ENCODE measurements around the gene RNF114.

The RNF114 gene, protein sequence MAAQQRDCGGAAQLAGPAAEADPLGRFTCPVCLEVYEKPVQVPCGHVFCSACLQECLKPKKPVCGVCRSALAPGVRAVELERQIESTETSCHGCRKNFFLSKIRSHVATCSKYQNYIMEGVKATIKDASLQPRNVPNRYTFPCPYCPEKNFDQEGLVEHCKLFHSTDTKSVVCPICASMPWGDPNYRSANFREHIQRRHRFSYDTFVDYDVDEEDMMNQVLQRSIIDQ

DNA sequence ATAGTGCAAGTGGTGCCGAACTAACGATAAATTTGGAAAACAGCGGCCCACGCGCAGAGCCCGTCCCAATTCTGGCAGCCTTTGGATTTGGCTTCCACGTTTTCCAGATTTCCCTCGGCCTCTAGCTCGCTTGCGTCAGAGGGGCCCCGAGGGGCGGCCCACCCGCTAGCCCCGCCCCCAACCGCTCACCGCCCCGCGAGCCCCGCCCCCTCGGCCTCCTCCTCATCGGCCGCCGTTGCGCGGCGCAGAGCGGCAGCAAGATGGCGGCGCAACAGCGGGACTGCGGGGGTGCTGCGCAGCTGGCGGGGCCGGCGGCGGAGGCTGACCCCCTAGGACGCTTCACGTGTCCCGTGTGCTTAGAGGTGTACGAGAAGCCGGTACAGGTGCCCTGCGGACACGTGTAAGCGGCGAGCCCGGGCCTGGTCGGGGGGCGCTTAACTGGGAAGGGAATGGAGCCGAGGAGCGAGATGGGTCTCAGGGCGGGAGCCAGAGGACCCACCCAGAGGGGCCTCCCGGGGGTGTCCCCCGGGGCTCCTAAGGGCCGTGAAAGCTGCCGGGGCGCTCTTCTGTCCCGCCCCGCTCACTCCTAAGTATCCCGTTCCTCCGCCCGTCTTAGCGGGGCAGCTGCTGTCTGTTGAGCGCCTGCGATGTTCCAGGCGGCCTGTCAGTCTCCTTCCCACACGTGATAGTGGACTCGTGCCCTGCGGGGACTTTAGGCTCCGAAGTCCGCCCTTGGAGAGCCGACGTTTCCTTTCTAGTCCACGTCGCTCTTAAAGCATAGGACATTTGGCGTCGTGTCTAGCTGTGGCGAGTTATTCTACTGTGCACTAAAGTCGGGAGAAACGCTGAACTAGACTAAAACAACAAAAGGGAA is at the start of gene RNF114:
Gene RNF114, plus strand, starts transcription at position 245 of the 874 bp plus-strand sequence. Its CDS starts 16 bp downstream, at position 261.
- TF ChIP-seq, protein P1, sequence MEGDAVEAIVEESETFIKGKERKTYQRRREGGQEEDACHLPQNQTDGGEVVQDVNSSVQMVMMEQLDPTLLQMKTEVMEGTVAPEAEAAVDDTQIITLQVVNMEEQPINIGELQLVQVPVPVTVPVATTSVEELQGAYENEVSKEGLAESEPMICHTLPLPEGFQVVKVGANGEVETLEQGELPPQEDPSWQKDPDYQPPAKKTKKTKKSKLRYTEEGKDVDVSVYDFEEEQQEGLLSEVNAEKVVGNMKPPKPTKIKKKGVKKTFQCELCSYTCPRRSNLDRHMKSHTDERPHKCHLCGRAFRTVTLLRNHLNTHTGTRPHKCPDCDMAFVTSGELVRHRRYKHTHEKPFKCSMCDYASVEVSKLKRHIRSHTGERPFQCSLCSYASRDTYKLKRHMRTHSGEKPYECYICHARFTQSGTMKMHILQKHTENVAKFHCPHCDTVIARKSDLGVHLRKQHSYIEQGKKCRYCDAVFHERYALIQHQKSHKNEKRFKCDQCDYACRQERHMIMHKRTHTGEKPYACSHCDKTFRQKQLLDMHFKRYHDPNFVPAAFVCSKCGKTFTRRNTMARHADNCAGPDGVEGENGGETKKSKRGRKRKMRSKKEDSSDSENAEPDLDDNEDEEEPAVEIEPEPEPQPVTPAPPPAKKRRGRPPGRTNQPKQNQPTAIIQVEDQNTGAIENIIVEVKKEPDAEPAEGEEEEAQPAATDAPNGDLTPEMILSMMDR (IDR thresholded peaks at IDR 0.05; ENCODE audit: borderline replicate concordance, control extremely low read depth, extremely low read depth, insufficient read depth, missing control alignments), result no peak
- in situ Hi-C loops (cut with MboI; ENCODE audit: low sequenced_read_pairs, unreplicated experiment), result no loop called here
- DNase-seq (ENCODE audit: low spot score), result peak; percentile 99

DNA sequence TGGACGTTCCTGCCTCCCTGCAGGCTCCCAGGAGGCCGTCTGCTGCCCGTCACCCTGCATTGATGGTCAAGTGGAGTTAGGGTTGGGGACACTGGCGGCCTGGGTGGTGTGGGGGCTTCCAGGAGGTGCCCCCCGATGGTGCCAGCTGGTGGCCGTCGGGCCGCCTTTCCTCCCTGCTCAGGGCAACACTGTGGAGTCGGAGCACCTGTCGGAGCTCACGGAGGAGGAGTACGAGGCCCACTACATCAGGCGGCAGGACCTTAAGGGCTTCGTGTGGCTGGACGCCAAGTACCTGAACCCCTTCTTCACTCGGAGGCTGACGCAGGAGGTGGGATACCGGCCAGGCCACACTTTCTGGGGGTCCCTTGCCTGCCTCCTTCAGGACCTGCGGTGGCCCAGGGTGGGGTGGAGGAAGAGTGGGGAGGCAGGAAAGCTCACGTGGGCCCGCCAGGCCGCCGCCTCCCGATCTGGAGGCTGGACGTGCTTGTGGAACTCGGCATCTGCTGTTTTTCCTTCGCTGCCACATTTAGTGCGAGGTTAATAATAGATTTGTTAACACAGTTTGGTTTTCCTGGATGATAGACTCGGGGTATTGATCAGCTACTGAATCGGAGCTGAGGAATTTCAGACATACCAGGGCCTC is 49.5 kb upstream of the RNF114 start:
- no peak for DNase-seq (ENCODE audit: low spot score)
- in situ Hi-C loops (cut with MboI; ENCODE audit: low sequenced_read_pairs, unreplicated experiment), result no loop called here
- TF ChIP-seq, protein P1 (IDR thresholded peaks at IDR 0.05; ENCODE audit: borderline replicate concordance, control extremely low read depth, extremely low read depth, insufficient read depth, missing control alignments), result no peak

DNA sequence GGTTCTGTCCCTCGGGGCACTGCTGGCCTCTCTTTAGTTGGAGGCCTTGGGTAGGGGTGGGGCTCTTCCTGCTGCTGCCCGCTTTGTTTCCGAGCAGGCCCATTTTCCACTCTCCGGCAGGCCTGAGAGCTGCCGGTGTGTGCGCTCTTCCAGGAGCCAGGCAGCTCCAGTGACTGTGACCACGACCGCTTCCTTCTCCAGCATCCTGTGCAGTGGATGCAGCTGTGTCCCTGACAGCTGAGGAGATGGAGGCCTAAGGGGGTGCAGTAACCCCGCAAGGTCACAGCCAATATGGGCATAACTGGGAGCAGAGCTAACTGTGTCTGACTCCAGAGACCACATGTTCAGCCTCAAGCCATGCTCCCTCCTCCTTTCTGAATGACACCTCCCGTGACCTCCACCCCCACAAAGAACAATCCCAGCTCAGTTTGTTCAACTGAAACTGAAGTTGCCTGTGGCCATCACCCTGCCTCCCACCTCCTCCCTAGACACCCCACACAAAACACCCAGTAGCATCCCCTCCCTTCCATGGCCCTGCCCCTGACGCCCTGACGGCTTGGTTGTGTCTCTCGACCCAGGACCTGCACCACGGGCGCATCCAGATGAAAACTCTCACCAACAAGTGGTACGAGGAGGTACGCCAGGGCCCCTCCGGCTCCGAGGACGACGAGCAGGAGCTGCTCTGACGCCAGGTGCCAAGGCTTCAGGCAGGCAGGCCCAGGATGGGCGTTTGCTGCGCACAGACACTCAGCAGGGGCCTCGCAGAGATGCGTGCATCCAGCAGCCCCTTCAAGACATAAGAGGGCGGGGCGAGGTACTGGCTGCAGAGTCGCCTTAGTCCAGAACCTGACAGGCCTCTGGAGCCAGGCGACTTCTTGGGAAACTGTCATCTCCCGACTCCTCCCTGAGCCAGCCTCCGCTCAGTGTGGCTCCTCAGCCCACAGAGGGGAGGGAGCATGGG is 48.7 kb upstream of the RNF114 start:
- in situ Hi-C loops (cut with MboI; ENCODE audit: low sequenced_read_pairs, unreplicated experiment), result no loop called here
- TF ChIP-seq, protein P1 (IDR thresholded peaks at IDR 0.05; ENCODE audit: borderline replicate concordance, control extremely low read depth, extremely low read depth, insufficient read depth, missing control alignments), result no peak
- DNase-seq (ENCODE audit: low spot score), result no peak

DNA sequence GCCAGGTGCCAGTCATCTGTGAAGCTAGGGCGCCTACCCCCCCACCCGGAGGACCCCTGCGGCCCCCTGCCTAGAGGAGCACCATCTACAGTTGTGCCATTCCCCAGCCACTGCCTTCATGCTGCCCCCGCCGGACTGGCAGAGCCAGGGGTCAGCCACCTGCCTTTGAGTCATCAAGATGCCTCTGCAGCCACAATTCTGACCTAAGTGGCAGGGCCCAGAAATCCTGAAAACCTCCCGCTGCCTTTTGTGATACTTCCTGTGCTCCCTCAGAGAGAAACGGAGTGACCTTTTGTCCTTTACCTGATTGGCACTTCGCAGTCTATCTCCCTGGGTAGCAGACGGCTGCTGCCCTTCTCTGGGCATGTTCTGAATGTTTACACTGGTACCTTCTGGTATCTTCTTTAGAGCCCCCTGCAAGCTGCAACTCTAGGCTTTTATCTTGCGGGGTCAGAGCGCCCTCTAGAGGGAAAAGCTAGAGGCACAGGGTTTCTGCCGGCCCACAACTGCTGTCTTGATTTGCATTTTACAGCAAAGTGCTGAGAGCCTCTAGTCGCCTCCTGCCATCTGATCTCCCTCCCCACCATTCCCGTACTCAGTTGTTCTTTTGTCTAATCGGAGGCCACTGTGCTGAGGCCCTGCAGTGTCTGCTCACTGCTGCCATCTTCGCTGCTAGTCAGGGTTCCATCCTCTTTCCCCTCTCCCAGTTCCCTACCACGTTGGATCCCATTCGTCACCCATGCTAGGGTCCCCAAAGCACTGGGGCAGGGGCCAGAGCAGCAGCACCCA is 47.8 kb upstream of the RNF114 start:
- TF ChIP-seq, protein P1 (IDR thresholded peaks at IDR 0.05; ENCODE audit: borderline replicate concordance, control extremely low read depth, extremely low read depth, insufficient read depth, missing control alignments), result peak; percentile 60
- peak; percentile 90 for DNase-seq (ENCODE audit: low spot score)
- in situ Hi-C loops (cut with MboI; ENCODE audit: low sequenced_read_pairs, unreplicated experiment), result no loop called here

DNA sequence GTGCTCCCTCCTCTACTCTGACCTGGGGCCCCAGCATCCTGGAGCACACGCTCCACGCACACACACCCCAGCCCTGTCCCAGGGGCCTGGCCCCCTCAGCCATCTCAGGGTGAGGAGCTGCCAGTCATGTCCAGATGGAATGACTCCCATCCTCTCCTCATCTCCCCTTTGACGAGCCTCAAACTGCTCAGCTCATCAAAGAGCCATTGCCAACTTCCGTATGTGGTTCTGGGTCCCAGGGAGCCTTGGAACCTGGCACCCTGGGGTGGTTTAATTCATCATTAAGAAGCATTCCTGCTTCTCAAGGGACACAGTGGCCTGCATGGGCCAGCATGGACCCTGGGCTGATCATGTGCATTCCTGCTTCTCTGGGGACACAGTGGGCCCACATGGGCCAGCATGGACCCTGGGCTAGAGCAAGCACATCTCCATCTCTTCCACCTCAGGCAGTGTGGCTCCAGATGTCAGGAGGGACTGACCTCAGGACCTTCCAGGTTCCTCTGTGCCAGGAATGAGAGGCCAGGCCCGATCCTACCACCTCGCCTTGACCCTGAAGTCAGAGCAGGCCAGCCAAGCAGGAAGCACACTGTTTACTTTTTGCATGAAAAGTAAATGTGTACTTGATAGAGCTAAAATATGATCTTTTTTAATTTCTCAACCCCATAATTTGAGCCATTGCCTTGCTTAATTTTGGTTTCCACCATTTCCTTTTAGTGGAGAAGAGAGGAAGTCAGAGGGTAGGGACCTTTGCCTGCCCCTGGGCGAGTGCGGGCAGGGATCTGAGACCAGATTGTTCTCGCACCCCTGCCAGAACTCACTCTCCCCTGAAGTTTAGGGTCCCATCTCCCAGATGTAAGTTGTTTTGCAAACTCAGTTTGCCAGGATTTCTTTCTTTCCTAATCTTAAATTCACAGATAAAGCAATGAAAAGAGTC is 46.9 kb upstream of the RNF114 start:
- in situ Hi-C loops (cut with MboI; ENCODE audit: low sequenced_read_pairs, unreplicated experiment), result no loop called here
- TF ChIP-seq, protein P1 (IDR thresholded peaks at IDR 0.05; ENCODE audit: borderline replicate concordance, control extremely low read depth, extremely low read depth, insufficient read depth, missing control alignments), result no peak
- DNase-seq (ENCODE audit: low spot score), result no peak

Measured in GM13976 (cell line).